Osteocyte (in vitro differentiated cells): ENCODE measurements around the gene SVIP. TPM values are rescaled to one million over a fixed set of nuclear protein-coding genes. Genes with fewer than 3 reads are reported as not detected.

Experiments used
- DNase-seq: peaks from one replicate; pipeline ENCODE4 v3.0.0; 2021; ENCODE audit warnings: mixed read lengths; ENCODE audit not compliant: unreplicated experiment; ENCODE audit errors: extremely low spot score
- H3K27ac Mint-ChIP-seq: one replicate; pipeline ENCODE4 v1.8.0; 2021; ENCODE audit warnings: mild to moderate bottlenecking, mixed read lengths; ENCODE audit not compliant: unreplicated experiment
- H3K27me3 Mint-ChIP-seq: one replicate; pipeline ENCODE4 v1.8.0; 2021; ENCODE audit warnings: mixed read lengths; ENCODE audit not compliant: unreplicated experiment
- H3K36me3 Mint-ChIP-seq: one replicate; pipeline ENCODE4 v1.8.0; 2021; ENCODE audit warnings: mixed read lengths; ENCODE audit not compliant: unreplicated experiment
- H3K4me1 Mint-ChIP-seq: one replicate; pipeline ENCODE4 v1.8.0; 2021; ENCODE audit warnings: mixed read lengths; ENCODE audit not compliant: unreplicated experiment
- H3K4me3 Mint-ChIP-seq: one replicate; pipeline ENCODE4 v1.8.0; 2021; ENCODE audit warnings: mild to moderate bottlenecking, moderate library complexity, mixed read lengths; ENCODE audit not compliant: unreplicated experiment
- H3K9me3 Mint-ChIP-seq: one replicate; pipeline ENCODE4 v1.8.0; 2021; ENCODE audit warnings: mixed read lengths; ENCODE audit not compliant: unreplicated experiment
- CTCF ChIP-seq: fragments of 200-600 bp; sonication (generic); IDR thresholded peaks from 2 replicates; pipeline ENCODE4 v1.5.0; 2021; ENCODE audit warnings: antibody characterized with exemption, mild to moderate bottlenecking, moderate library complexity
- total RNA-seq: library from RNA; stranded (reverse); gene quantifications from 2 replicates; pipeline ENCODE4 v1.2.1, GENCODE V29; 2021

Gene SVIP
- total RNA-seq, 1 donor from 2014 or later: 12.1 TPM

- peaks cover 5% of the 10 kb centered on the region for H3K4me1 Mint-ChIP-seq
- TF ChIP-seq CTCF: no peak
- H3K27me3 Mint-ChIP-seq: peaks cover 3% of the 10 kb centered on the region
- no peak overlapping the region for H3K27ac Mint-ChIP-seq
- no peak for DNase-seq
- no peaks in the 10 kb centered on the region for H3K36me3 Mint-ChIP-seq
- no peaks in the 10 kb centered on the region for H3K9me3 Mint-ChIP-seq
- no peak overlapping the region for H3K4me3 Mint-ChIP-seq
Observed at GRCh38 chr11:22797047-22797446, 32.6 kb downstream of the SVIP start.

- Mint-ChIP-seq H3K27ac (no peak overlapping the region), H3K9me3 (no peaks in the 10 kb centered on the region), H3K36me3 (no peaks in the 10 kb centered on the region), H3K4me3 (no peak overlapping the region), H3K4me1 (peaks cover 5% of the 10 kb centered on the region), H3K27me3 (peaks cover 3% of the 10 kb centered on the region)
- DNase-seq: no peak
- no peak for TF ChIP-seq CTCF
Observed at GRCh38 chr11:22795914-22796313, 33.7 kb downstream of the SVIP start.

GRCh38 chr11:22792497-22792896 is 37.1 kb downstream of the SVIP start:
- H3K4me3 Mint-ChIP-seq: no peak overlapping the region
- DNase-seq: no peak
- no peaks in the 10 kb centered on the region for H3K9me3 Mint-ChIP-seq

GRCh38 chr11:22787551-22788162 is 41.9 kb downstream of the SVIP start:
- Mint-ChIP-seq H3K27ac (no peak overlapping the region), H3K27me3 (peaks cover 18% of the 10 kb centered on the region), H3K9me3 (no peaks in the 10 kb centered on the region), H3K4me3 (no peak overlapping the region), H3K4me1 (peaks cover 5% of the 10 kb centered on the region), H3K36me3 (no peaks in the 10 kb centered on the region)
- TF ChIP-seq CTCF: peak; percentile 80
- no peak for DNase-seq

More at GRCh38 chr11:22792497-22792896, 37.1 kb downstream of the SVIP start:
- no peak for TF ChIP-seq CTCF
- Mint-ChIP-seq H3K36me3 (no peaks in the 10 kb centered on the region), H3K4me1 (peaks cover 5% of the 10 kb centered on the region), H3K27me3 (no peaks in the 10 kb centered on the region), H3K27ac (no peak overlapping the region)

GRCh38 chr11:22787055-22787454 is 42.5 kb downstream of the SVIP start:
- H3K27me3 Mint-ChIP-seq: peaks cover 18% of the 10 kb centered on the region
- no peak for TF ChIP-seq CTCF
- no peaks in the 10 kb centered on the region for H3K36me3 Mint-ChIP-seq
- H3K4me1 Mint-ChIP-seq: peaks cover 2% of the 10 kb centered on the region
- H3K9me3 Mint-ChIP-seq: no peaks in the 10 kb centered on the region
- no peak overlapping the region for H3K4me3 Mint-ChIP-seq
- DNase-seq: no peak
- H3K27ac Mint-ChIP-seq: no peak overlapping the region
